H1 (cell line): ENCODE measurements around the gene DACT3. TPM values are rescaled to one million over a fixed set of nuclear protein-coding genes. Genes with fewer than 3 reads are reported as not detected.

ENCODE experiments used
- EGR1 ChIP-seq: IDR thresholded peaks from 2 replicates; pipeline ENCODE4 v1.6.1; 2011; ENCODE audit warnings: low read depth, low read length, borderline replicate concordance
- SIRT6 ChIP-seq: IDR thresholded peaks from one replicate; pipeline ENCODE4 v1.7.1; 2012; ENCODE audit warnings: low read length, inconsistent platforms
- SIX5 ChIP-seq: IDR thresholded peaks from 2 replicates; pipeline ENCODE4 v1.6.1; 2011; ENCODE audit warnings: mild to moderate bottlenecking, low read depth, low read length
- TEAD4 ChIP-seq: IDR thresholded peaks from 2 replicates; pipeline ENCODE4 v1.6.1; 2012; ENCODE audit warnings: low read depth, low read length, inconsistent platforms, mixed read lengths
- polyA plus RNA-seq, 7 experiments: library from polyadenylated mRNA; depleted of rRNA in 3 of 7; stranded (reverse) in 5 of 7; unstranded in 2 of 7; fragments of >200 nt in 5 of 7; fragments of 200-250 nt in 2 of 7; gene quantifications; 1 replicate in 5 of 7; 2 replicates in 1 of 7; 4 replicates in 1 of 7; pipeline versions ENCODE4 v1.2.1 to v1.2.3, GENCODE V29; 2011 to 2013; ENCODE audit warnings: missing spikeins in 2 of 7, mixed read lengths in 2 of 7
- total RNA-seq: library from RNA; stranded (reverse); fragmentation: NEBNext Ultra II Directional; extraction: Animal tissue kit (Norgen Biotek cat#: 25700); gene quantifications from 2 replicates; pipeline ENCODE4 v1.2.1, GENCODE V29; 2021

Gene DACT3
- total and polyA plus RNA-seq, 2 of the 8 experiments (the other 6 are each of a cell fraction or from before 2014, with no cell fraction given) = 1.8 to 2.0 TPM

DNA sequence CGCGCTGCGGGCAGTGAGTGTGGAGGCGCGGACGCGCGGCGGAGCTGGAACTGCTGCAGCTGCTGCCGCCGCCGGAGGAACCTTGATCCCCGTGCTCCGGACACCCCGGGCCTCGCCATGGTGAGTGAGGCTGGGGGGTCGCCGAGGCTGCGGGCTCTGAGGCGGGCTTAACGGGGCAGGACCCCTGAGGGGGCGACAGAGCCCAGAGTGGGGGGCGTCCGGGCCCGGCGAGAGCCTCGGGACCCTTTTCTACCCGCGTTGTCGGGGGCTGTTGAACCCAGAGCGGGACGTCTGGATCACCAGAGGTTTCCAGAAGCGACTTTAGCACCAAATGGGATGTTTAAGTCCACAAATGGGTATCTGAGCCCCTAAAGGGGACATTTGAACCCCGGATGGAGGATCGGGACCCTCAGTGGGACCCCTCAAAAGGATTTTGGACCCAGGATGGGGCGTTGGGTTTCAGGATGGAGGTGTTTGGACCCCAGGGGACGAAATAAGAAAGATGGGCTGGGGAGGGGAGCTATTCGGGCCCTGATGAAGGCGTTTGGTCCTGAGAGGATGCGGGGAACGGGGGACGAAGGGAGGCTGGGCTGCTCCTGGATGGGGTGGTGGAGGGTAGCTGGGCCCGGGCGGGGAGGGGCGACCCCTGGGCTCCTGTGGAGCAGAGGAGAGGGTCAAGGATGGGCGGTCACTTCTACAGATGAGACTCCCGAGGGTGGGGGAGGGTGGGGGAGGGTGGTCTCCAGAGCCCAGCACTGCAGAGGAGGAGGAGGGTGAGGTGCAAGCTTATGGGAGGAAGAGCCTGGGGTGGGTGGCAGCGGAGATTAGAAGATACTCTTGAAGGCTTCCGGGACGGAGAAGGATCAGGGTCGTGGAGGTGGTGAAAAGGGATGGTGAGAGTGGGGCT is 59.4 kb downstream of the DACT3 start, which contains the start of gene CALM3 (continued):
- TF ChIP-seq TEAD4 (no peak), SIX5 (no peak), EGR1 (no peak), SIRT6 (no peak)
